HG03378 (cell line): ENCODE measurements around the gene PURA.
"Not testable (repeated sequence)": the region's sequence is repeated elsewhere in the genome, so short reads cannot be mapped to it uniquely, and the experiment has no call there.

Experiments
- ATAC-seq: cut with Tn5 transposase; IDR thresholded peaks from one replicate; pipeline ENCODE4 v1.9.1; 2021; ENCODE audit warnings: mild to moderate bottlenecking, moderate library complexity; ENCODE audit not compliant: unreplicated experiment

PURA gene

DNA sequence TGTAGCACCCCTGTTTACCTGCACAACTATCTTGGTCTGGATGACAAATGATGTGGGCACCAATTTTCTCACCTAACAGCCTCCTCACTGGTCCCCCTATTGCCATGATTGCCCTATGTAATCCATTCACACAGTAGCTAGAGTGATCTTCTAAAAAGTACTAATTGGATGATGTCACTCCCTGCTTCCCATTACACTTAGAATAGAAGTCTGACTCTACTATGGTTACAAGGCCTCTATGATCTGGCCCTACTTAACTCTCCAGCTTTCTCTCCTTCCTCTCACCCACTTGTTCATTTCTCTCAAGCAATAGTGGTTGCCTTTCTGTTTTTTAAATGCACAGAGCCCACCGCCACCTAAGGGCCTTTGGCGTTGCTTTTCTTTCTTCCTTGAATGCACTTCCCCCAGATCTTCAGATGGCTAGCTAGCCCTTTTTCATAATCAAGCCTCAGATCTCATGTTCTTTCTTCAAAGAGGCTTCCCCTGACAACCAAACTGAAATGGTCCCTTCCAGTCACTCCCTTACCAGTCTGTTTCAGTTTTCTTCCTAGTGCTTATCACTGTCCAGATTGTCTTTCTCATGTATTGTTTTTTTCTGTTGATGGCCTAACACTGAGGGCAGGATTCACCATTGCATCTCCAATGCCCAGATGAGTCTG, 20.5 kb downstream of the PURA start:
- no peak for ATAC-seq

- no peak for ATAC-seq
These were observed 21.2 kb downstream of the PURA start for GRCh38 chr5:140135127-140135526.

DNA sequence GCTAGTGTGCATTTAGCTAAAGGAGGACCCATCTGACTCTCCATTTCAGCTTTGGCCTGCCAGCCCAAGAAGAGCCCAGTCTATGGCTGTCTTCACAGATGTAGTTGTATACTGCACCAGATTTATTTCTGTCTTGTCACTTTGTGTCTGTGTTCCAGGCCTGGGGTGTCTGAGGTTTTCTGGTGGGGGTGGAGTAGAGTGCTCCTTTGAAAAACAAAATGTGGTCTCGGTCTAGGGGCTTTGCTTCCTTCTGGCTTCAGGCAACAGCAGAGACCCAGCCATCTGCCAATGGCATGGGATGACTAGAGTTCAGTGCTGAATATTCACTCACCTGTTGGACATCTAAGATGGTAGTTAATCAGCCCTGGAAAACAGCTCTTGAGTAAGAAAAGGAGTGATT, 22.7 kb downstream of the PURA start:
- ATAC-seq: no peak

GRCh38 chr5:140140435-140140834, 26.5 kb downstream of the PURA start:
- no peak for ATAC-seq

DNA sequence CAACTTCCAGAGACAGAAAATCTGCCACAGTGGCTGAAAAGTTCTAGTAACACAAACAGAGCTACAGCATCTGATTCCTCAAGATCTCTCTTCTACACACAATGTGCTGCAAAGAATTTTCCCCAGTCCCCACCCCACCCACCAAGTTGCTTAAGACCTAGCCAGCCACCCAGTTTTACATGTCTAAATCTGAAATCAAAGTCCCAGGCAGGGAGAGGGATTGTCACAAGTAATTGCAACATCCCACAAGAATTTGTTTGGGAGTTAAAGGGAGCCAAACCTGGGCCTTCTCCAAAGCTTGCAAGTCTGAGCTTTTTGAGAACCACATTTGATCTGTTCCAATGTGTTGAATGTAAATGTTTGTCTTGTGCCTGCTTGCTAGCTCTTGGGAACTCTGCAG, 27.3 kb downstream of the PURA start:
- ATAC-seq: no peak

DNA sequence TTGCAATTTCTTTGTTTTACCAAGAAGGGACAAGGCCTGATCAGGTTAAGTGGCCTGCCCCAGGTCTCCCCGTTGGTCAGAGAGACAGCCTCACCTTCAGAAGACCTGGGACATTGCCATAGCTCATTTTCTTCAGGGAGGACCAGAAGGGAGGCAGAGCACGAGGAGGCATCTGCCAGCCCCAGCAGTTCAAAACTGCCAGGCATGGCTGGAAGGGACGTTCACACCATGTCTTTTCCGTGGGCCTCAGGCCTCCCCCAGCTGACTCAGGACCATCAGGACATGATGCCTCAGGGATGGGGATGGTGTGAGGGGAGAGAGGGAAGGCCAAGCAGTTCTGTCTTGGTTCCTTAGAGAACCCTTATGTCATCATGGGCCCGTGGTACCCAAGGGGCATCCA, 28.3 kb downstream of the PURA start:
- no peak for ATAC-seq

DNA sequence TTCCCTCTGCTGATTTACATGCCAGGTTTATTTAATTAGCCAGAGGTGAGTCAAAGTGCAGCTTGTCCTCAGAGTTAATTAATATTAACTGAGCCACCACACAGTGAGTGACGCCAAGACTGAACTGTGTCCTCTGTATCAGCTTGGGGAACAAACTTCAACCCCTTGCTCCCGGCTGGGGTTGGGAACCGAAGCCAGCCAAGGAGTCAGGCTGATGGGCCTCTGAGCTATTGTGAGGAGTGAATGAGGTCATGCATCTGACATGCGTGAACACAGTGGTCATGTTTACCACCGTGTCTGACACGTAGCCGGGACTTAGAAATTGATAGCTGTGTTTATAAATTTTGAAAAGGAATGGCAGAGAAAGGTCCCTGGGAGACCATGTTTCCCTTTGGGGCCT, 28.9 kb downstream of the PURA start:
- ATAC-seq: no peak

GRCh38 chr5:140143521-140144258, 29.8 kb downstream of the PURA start:
- no peak for ATAC-seq

GRCh38 chr5:140145256-140145655, 31.3 kb downstream of the PURA start:
- ATAC-seq: no peak

- ATAC-seq: no peak
These were observed 32.1 kb downstream of the PURA start for GRCh38 chr5:140145818-140146522.

GRCh38 chr5:140146523-140146842, 32.6 kb downstream of the PURA start:
- no peak for ATAC-seq

GRCh38 chr5:140147460-140147859, 33.6 kb downstream of the PURA start:
- ATAC-seq: no peak

DNA sequence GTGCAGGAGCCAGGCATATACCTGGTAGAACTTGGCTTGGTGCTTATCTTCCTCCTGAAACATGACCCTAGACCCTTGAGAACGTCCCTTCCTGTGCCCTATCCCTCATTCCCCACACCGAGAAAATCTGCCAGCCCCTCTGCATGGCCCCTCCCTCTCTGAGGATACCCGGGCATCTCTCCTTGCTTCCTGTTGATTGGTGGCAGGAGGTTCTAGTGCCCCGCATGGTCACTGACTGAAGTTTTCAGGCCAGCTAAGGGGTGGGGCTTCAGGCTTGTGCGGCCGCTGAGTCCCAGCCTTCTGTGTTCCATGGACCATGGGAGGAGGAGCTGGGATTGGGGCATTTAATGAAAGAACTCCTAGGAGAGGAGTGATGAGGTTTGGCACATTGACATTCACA, 34.6 kb downstream of the PURA start:
- ATAC-seq: no peak

DNA sequence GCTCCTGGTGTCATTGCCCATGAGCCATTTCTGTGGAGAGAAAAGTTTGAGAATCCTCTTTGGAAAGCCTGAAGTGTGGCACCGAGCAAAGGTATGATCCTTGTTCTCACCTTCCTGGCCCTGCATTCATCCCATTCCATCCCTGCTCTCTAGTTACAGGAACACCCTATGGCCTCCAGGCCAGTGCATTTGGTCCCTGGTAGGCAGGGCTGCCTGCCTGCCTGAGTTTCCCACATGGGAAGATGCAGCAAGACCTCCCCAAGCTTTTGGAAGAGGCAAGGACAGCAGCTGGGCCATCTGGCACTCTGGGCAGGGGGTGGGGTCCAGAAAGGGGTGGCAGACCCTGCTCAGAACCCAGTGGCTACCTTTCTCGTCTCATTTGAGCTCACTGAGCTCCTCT, 36.3 kb downstream of the PURA start:
- no peak for ATAC-seq

GRCh38 chr5:140151144-140152021, 37.5 kb downstream of the PURA start:
- ATAC-seq: no peak

DNA sequence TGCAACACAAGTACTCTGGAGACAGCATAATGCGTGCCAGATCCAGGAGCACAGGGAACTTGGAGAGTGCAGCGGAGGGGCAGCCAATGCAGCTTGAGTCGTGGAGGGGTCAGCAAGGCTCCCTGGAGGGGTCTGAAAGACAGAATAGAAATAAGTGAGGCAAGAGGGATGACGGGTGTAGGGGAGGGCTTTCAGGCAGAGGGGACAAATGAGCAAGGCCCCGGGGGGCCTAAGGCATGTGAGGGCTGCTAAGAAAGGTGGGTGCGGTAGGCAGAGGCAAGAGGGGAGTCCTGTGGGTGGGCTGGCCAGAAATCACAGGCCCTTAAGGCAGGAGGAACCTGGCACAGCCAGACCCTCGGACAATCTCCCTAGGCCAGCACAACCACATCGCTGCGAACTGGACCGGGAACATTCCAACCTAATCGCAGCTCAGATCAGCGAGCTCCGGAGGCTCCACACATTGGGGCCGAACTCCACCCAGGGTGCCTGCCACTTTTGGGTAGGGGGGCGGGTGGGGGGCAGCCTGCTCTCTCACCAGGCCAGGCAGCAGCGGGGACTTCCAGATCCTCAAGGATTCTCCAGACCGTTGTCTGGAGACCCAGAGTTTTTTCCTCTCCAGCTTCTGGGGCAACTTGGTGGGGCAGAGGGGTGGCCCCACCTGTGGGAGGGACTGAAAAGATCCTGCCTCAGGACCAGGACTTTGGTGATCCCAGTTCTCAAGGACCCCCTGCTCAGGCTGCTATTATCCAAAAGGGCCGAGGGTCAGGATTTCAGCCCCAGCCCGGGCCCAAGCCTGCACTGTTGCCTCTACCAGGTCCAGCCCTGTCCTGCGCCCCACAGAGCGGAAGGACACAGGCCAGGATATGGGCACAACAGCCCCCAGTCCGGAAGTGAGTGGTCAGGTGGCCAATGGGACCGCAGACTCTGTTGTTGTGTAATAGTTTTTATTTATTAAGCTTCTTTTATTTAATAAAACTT, 38.4 kb downstream of the PURA start:
- ATAC-seq: no peak

DNA sequence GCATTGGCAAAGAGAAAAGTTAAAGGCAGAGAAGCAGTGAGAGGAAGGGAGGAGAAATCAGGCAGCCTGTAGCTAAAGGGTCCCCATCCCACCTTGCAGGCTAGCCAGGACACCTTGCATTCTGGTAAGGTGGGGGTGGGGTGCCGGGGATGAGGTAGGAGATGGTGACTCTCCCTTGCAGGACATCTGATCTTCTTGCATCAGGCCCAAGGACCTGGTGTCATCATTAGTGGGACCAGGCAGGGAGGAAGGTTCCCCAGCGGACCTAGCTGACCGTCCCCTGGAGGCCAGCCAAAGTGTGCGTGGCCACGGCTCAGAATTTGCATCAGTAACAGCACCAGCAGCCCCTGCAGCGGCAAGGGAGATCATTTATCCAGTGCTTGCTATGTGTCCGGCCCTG, 39.3 kb downstream of the PURA start:
- ATAC-seq: no peak

DNA sequence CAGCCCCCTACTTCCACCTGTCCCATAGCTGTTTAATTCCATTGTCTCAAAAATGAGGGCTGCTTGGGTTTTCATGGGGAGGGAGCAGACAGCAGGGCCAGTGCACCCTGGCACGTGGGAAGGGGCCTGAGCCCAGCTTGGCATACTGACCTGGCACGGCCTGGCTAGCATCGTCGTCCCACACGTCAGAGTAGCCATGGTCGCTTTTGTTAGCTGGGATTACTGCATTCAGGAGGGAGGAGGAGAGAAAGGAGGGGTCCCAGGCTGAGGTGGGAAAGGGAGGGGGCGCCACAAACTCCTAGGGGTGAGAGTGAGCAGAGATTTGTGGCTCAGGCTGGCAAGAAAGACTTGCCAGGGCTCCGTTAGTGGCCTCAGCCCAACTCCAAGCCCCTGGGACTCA, 40.0 kb downstream of the PURA start:
- ATAC-seq: no peak

DNA sequence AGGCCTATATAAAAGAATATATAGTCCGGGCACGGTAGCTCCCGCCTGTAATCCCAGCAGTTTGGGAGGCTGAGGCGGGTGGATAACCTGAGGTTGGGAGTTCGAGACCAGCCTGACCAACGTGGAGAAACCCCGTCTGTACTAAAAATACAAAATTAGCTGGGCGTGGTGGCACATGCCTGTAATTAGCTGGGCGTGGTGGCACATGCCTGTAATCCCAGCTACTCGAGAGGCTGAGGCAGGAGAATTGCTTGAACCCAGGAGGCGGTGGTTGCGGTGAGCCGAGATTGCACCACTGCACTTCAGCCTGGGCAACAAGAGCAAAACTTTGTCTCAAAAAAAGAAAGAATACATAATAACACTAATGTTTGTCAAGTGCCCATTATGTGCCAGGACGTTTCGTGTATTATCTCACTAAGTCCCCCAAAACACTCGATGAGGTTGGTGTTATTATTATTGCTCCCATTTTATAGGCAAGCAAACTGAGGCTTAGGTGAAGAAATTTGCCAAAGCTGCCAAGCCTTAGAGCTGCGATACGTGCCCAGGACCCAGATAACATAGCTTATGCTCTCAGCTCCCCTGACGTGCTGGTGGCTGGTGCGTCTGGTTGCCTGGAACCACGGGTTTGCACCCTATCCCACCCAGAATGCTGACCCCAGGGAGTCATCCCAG, 40.9 kb downstream of the PURA start:
- ATAC-seq: not testable (repeated sequence)
